ENCODE measurements around the gene MUC21.

DNA sequence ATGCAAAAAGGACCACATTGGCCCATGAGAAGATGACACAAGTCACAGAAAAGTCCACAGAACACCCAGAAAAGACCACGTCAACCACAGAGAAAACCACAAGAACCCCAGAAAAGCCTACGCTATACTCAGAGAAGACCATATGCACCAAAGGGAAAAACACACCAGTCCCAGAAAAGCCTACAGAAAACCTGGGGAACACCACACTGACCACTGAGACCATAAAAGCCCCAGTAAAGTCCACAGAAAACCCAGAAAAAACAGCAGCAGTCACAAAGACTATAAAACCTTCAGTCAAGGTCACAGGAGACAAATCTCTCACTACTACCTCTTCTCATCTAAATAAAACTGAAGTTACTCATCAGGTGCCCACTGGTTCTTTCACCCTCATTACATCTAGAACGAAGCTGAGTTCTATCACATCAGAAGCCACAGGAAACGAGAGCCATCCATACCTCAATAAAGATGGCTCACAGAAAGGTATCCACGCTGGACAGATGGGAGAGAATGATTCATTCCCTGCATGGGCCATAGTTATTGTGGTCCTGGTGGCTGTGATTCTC lies 31.5 kb upstream of the MUC21 start:
- no peak for TF ChIP-seq POLR2A (IDR thresholded peaks at IDR 0.05)
- TF ChIP-seq, protein P1, sequence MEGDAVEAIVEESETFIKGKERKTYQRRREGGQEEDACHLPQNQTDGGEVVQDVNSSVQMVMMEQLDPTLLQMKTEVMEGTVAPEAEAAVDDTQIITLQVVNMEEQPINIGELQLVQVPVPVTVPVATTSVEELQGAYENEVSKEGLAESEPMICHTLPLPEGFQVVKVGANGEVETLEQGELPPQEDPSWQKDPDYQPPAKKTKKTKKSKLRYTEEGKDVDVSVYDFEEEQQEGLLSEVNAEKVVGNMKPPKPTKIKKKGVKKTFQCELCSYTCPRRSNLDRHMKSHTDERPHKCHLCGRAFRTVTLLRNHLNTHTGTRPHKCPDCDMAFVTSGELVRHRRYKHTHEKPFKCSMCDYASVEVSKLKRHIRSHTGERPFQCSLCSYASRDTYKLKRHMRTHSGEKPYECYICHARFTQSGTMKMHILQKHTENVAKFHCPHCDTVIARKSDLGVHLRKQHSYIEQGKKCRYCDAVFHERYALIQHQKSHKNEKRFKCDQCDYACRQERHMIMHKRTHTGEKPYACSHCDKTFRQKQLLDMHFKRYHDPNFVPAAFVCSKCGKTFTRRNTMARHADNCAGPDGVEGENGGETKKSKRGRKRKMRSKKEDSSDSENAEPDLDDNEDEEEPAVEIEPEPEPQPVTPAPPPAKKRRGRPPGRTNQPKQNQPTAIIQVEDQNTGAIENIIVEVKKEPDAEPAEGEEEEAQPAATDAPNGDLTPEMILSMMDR (IDR thresholded peaks at IDR 0.05), result no peak
